Superior temporal gyrus (tissue), 1 donor: ENCODE results near the gene PRDX6.
"Not testable (repeated sequence)": the region's sequence is repeated elsewhere in the genome, so short reads cannot be mapped to it uniquely, and the experiment has no call there.

Source experiments
- DNase-seq: peaks from one replicate; pipeline ENCODE4 v3.0.0-alpha.2; 2016; ENCODE audit errors: extremely low spot score

The PRDX6 gene

GRCh38 chr1:173467426-173467825 is 9.7 kb upstream of the PRDX6 start:
- DNase-seq = no peak

- DNase-seq = no peak
These were observed 7.5 kb upstream of the PRDX6 start for GRCh38 chr1:173469656-173470055.

- no peak for DNase-seq
These were observed 6.5 kb upstream of the PRDX6 start for GRCh38 chr1:173470608-173471007.

- no peak for DNase-seq
These were observed 3.5 kb upstream of the PRDX6 start for GRCh38 chr1:173473599-173474011.

- DNase-seq = no peak
These were observed 2.9 kb upstream of the PRDX6 start for GRCh38 chr1:173474097-173474779.

GRCh38 chr1:173474780-173475421 is 2.2 kb upstream of the PRDX6 start:
- DNase-seq = not testable (repeated sequence)

GRCh38 chr1:173475564-173476196 is 1.5 kb upstream of the PRDX6 start:
- no peak for DNase-seq

- no peak for DNase-seq
These were observed 904 bp upstream of the PRDX6 start for GRCh38 chr1:173476197-173476664.

GRCh38 chr1:173476665-173477285 is 360 bp upstream of the PRDX6 start:
- peak; percentile 95 for DNase-seq

- peak; percentile 72 for DNase-seq
These were observed 1.0 kb downstream of the PRDX6 start for GRCh38 chr1:173478094-173478674.

- no peak for DNase-seq
These were observed 2.5 kb downstream of the PRDX6 start for GRCh38 chr1:173479649-173480048.

GRCh38 chr1:173481195-173481772 is 4.1 kb downstream of the PRDX6 start:
- no peak for DNase-seq

- DNase-seq = no peak
These were observed 5.5 kb downstream of the PRDX6 start for GRCh38 chr1:173482683-173483082.

GRCh38 chr1:173484276-173484675 is 7.1 kb downstream of the PRDX6 start:
- no peak for DNase-seq

GRCh38 chr1:173485401-173485800 is 8.3 kb downstream of the PRDX6 start:
- no peak for DNase-seq

- DNase-seq = no peak
These were observed 10.9 kb downstream of the PRDX6 start for GRCh38 chr1:173488001-173488400.

- DNase-seq = no peak
These were observed 12.0 kb downstream of the PRDX6 start for GRCh38 chr1:173489149-173489600.

- no peak for DNase-seq
These were observed 12.8 kb downstream of the PRDX6 start for GRCh38 chr1:173489929-173490328.

GRCh38 chr1:173491508-173491907 is 14.4 kb downstream of the PRDX6 start:
- DNase-seq = no peak

GRCh38 chr1:173493125-173493524 is 16.0 kb downstream of the PRDX6 start:
- DNase-seq = not testable (repeated sequence)

- no peak for DNase-seq
These were observed 18.6 kb downstream of the PRDX6 start for GRCh38 chr1:173495609-173496267.
